GM21786 (cell line): ENCODE measurements around the gene ZC3H6.
"Not testable (repeated sequence)": the region's sequence is repeated elsewhere in the genome, so short reads cannot be mapped to it uniquely, and the experiment has no call there.

Experiments
- ATAC-seq: cut with Tn5 transposase; IDR thresholded peaks from one replicate; pipeline ENCODE4 v1.9.1; 2021; ENCODE audit not compliant: unreplicated experiment

Gene ZC3H6

GRCh38 chr2:112321375-112322320 lies 46.3 kb downstream of the ZC3H6 start:
- ATAC-seq = no peak

GRCh38 chr2:112322919-112323318 lies 47.5 kb downstream of the ZC3H6 start:
- no peak for ATAC-seq

- ATAC-seq = no peak
Measured at GRCh38 chr2:112332123-112332696, 56.8 kb downstream of the ZC3H6 start.

- no peak for ATAC-seq
Measured at GRCh38 chr2:112335600-112335999, 60.2 kb downstream of the ZC3H6 start.

- no peak for ATAC-seq
Measured at GRCh38 chr2:112339986-112340385, 64.6 kb downstream of the ZC3H6 start.

GRCh38 chr2:112340475-112341267 lies 65.3 kb downstream of the ZC3H6 start:
- ATAC-seq = no peak

GRCh38 chr2:112342067-112342550 lies 66.7 kb downstream of the ZC3H6 start:
- no peak for ATAC-seq

- ATAC-seq = no peak
Measured at GRCh38 chr2:112343827-112344585, 68.6 kb downstream of the ZC3H6 start.

GRCh38 chr2:112345030-112346027 lies 69.9 kb downstream of the ZC3H6 start:
- ATAC-seq = no peak

- ATAC-seq = not testable (repeated sequence)
Measured at GRCh38 chr2:112352292-112352691, 76.9 kb downstream of the ZC3H6 start.

GRCh38 chr2:112352809-112353603 lies 77.6 kb downstream of the ZC3H6 start:
- not testable (repeated sequence) for ATAC-seq

GRCh38 chr2:112354335-112354734 lies 78.9 kb downstream of the ZC3H6 start:
- ATAC-seq = not testable (repeated sequence)

- not testable (repeated sequence) for ATAC-seq
Measured at GRCh38 chr2:112360055-112360454, 84.7 kb downstream of the ZC3H6 start.
